Retinal pigment epithelial cell (primary cell): ENCODE measurements around the gene STIMATE.

ENCODE experiments used
- DNase-seq: peaks from one replicate; pipeline ENCODE4 v3.0.0-alpha.2; 2010; ENCODE audit warnings: low read depth
- H3K4me3 ChIP-seq: 2 replicates; pipeline ENCODE4 v1.5.1; 2011; ENCODE audit warnings: mild to moderate bottlenecking, low read length, control low read depth, moderate library complexity
- CTCF ChIP-seq: conservative IDR thresholded peaks from 2 replicates; pipeline ENCODE4 v1.5.1; 2011; ENCODE audit warnings: low read depth, low read length, control low read depth, inconsistent platforms

The STIMATE gene

GRCh38 chr3:52787246-52787645 lies 110.1 kb downstream of the STIMATE start:
- H3K4me3 ChIP-seq = no peak overlapping the region
- TF ChIP-seq CTCF = no peak
- DNase-seq = no peak
